GM12865 (cell line): ENCODE data around the gene SLC6A2.

Experiments used
- DNase-seq: peaks from one replicate; pipeline ENCODE4 v3.0.0; 2010; ENCODE audit warnings: low read depth
- H3K4me3 ChIP-seq: 2 replicates; pipeline ENCODE4 v1.5.1; 2011; ENCODE audit warnings: mild to moderate bottlenecking, low read depth, low read length, control low read depth
- TF ChIP-seq, protein P1 (sequence below): IDR thresholded peaks from 2 replicates; pipeline ENCODE4 v1.5.1; 2011; ENCODE audit warnings: low read length, control low read depth, low read depth, inconsistent platforms; ENCODE audit not compliant: insufficient read depth; ENCODE audit errors: missing control alignments

The SLC6A2 gene

GRCh38 chr16:55706739-55707384, 51.1 kb downstream of the SLC6A2 start:
- no peak overlapping the region for H3K4me3 ChIP-seq
- TF ChIP-seq, protein P1, sequence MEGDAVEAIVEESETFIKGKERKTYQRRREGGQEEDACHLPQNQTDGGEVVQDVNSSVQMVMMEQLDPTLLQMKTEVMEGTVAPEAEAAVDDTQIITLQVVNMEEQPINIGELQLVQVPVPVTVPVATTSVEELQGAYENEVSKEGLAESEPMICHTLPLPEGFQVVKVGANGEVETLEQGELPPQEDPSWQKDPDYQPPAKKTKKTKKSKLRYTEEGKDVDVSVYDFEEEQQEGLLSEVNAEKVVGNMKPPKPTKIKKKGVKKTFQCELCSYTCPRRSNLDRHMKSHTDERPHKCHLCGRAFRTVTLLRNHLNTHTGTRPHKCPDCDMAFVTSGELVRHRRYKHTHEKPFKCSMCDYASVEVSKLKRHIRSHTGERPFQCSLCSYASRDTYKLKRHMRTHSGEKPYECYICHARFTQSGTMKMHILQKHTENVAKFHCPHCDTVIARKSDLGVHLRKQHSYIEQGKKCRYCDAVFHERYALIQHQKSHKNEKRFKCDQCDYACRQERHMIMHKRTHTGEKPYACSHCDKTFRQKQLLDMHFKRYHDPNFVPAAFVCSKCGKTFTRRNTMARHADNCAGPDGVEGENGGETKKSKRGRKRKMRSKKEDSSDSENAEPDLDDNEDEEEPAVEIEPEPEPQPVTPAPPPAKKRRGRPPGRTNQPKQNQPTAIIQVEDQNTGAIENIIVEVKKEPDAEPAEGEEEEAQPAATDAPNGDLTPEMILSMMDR = no peak
- DNase-seq = no peak

GRCh38 chr16:55709801-55710200, 54.0 kb downstream of the SLC6A2 start:
- TF ChIP-seq, protein P1 = no peak
- no peak overlapping the region for H3K4me3 ChIP-seq
- DNase-seq = no peak

- no peak overlapping the region for H3K4me3 ChIP-seq
- TF ChIP-seq, protein P1 = no peak
- no peak for DNase-seq
These were observed 54.7 kb downstream of the SLC6A2 start for GRCh38 chr16:55710466-55710865.

DNA sequence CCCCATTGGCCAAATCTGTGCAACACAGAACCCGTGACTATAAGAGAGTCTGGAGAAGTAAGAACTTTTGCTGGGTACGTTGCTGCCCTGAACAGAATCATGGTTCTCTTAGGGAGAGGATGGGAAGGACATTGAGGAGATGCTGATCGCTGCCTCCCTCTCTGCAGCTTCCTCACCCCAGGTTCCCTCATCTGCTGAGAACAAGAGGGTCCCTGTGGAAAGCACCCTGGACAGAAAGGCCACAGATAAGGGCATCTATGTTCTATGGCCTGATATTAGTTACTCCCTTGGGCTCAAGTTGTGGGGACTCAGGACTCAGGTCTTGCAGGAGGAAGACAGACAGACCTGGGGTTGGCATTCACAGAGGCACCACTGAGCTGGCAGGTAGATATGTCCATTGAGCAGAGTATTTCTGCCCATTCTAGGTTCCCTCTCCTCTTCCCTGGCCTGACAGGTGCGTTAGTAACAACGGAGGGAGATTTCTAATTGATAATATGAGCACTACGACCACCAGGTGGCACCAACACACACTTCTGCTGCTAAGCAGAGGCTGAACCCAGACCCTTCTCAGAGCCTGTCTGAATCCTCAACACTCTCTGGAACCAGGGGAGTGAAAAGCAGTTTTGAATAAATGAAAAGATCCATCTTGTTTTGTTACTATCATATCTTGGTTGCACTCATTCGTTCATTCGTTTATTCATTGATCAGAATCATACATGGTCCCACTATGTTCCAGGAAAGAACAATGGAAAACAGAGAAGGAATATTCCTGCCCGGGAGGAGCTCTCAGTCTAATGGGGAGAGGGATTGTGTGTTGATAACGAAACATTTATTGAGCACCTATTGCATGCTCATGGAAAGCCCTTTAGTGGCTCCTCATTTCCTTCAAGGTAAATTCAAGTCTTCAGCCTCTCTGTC, 56.4 kb downstream of the SLC6A2 start:
- TF ChIP-seq, protein P1 = peak; percentile 54
- no peak overlapping the region for H3K4me3 ChIP-seq
- peak; percentile 63 for DNase-seq

GRCh38 chr16:55713103-55713502, 57.3 kb downstream of the SLC6A2 start:
- DNase-seq = no peak
- no peak overlapping the region for H3K4me3 ChIP-seq
- TF ChIP-seq, protein P1 = no peak

DNA sequence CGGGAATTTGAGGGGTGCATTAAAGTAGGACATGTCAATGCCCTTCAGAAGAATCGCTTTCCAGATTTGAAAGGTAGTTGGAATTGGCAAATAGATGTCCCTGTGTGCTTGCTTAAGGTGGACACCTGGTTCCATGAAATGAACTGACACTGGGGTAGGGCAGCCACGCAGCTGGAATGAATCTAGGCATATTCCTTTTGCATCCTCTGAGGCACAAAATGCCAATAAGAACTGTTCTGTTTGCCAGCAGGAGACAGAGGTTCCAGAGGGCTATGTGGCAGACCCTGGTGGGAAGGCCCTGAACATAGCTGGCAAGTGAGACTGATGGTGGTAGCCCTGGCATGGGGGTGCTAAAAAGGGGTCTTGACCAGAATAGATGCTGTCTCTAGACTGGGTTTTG, 61.5 kb downstream of the SLC6A2 start:
- no peak overlapping the region for H3K4me3 ChIP-seq
- DNase-seq = no peak
- TF ChIP-seq, protein P1 = no peak
